GM18507 (cell line): Measurements from ENCODE around the gene ALDH3A1.

Experiments
- DNase-seq: peaks from one replicate; pipeline ENCODE4 v3.0.0; 2011; ENCODE audit warnings: low read depth; ENCODE audit not compliant: insufficient read length; ENCODE audit errors: extremely low spot score
- FAIRE-seq: peaks from 2 replicates; lab custom pipeline; 2011; peaks lifted over from hg19 to GRCh38; lab: Jason Lieb, UNC

The ALDH3A1 gene

GRCh38 chr17:19707728-19708221 is 40.3 kb downstream of the ALDH3A1 start:
- no peak for DNase-seq

DNA sequence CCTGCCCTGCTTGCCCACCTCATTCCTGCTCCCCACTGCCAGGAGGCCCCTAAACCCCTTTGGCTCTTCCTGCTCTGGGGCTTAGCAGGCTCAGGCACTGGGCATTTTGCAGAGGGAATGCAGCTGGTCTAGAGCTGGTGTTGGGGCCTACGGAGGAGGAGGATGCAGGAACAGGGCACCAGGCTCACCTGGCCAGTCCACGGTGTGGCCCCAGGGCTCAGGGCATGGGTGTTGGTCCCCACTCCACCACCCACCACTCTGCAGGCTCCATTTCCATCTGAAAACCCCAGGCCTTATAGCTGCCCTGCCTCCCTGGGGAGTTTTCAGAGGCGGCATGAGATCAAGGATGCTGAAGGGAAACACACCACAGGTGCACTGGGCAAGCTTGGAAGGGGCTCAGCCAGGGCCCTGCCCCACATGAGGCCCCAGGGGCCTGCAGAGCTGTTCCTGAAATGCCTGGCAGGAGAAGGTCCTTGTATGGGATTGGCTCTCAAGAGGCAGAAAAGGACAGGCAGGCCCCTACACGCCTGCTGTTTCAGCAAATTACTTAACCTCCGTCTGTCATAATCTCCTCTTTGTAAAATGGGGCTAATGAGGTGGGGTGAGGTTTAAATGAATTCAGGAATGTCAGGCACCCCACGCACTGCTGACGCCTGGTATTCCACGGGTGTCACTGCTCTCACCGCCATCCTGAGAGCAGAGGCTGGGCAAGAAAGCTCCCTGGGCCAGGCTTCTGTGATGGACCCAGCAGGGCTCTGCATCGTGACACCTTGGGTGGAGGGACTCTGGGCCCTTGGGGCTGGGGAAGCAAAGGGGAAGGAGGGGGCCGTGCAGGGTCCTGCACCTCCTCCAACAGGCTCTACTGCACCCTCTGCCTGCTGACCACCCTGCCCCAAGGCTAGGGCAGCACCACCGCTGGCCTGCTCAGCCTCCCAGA is 41.0 kb downstream of the ALDH3A1 start:
- no peak for DNase-seq
- FAIRE-seq, result no peak

More at GRCh38 chr17:19707728-19708221, 40.3 kb downstream of the ALDH3A1 start:
- FAIRE-seq, result no peak

DNA sequence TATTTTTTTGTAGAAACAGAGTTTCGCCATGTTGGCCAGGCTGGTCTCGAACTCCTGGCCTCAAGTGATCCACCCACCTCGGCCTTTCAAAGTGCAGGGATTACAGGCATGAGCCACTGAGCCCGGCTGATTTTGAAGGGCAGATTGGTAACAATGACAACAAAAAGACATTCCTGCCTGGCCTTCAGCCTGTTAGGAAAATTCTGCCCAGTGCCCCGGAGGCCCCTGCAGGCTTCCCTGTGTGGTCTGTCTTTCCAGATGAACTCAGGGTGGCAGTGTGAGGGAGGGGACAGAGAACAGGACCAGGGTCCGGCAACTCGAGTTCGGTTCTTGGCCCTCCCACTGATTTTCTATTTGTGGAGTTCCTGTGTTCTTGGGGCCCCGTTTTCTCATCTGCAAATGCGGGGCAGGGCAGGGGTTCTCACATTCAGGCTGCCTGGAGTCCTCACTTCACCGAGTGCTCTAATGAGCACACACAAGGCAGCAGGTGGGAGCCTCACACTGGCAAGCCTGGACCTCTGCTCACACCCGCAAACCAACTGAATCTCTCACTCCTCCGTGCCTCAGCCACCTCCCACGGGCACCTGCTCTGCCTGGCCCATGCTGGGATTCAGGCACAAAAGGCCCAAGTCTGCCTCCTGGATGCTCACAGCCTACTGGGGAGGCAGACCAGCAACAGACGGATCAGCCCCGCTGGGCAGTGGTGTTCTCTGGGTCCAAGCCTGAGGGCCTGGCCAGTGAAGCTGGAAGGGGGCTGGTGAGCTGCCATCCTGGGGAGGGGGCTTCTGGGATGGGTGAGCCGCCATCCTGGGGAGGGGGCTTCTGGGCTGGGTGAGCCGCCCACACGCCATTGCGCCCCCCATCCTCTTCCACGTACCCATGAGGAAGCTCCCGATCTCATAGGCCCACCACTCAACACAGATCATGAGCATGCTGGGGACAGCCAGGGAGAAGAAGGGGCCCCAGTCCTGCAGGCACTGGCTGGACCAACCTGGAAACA is 42.0 kb downstream of the ALDH3A1 start:
- no peak for DNase-seq
- no peak for FAIRE-seq

DNA sequence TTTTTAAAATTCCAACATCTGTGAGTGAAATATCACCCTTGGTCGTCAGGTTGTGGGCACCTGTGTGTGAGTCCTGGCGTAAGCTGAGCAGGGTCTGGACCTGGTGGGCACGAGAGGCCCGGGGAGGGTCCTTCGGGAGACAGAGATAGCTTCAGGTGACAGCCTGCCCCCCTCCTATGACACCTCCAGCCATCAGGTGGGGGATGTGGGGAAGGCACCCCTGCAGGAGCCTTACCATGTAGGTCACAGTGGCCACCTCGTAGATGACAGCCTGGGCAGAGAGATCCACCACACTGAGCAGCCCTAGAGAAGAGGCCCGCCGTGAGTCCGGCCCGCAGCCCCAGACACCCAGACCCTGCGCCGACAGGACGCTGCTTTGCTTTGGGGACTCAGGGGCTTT is 42.9 kb downstream of the ALDH3A1 start:
- FAIRE-seq (no peak), DNase-seq (no peak)

- FAIRE-seq (no peak), DNase-seq (no peak)
These were observed 44.1 kb downstream of the ALDH3A1 start for GRCh38 chr17:19703828-19704613.

- DNase-seq, result no peak
- no peak for FAIRE-seq
These were observed 44.8 kb downstream of the ALDH3A1 start for GRCh38 chr17:19703106-19703827.

- DNase-seq (no peak), FAIRE-seq (no peak)
These were observed 45.9 kb downstream of the ALDH3A1 start for GRCh38 chr17:19702217-19702641.
